ENCODE results near the gene TNS1. TPM values are rescaled to one million over a fixed set of nuclear protein-coding genes. Genes with fewer than 3 reads are reported as not detected.

The TNS1 gene
- total RNA-seq, 2 donors from 2014 or later = 0.65 to 0.93 TPM

DNA sequence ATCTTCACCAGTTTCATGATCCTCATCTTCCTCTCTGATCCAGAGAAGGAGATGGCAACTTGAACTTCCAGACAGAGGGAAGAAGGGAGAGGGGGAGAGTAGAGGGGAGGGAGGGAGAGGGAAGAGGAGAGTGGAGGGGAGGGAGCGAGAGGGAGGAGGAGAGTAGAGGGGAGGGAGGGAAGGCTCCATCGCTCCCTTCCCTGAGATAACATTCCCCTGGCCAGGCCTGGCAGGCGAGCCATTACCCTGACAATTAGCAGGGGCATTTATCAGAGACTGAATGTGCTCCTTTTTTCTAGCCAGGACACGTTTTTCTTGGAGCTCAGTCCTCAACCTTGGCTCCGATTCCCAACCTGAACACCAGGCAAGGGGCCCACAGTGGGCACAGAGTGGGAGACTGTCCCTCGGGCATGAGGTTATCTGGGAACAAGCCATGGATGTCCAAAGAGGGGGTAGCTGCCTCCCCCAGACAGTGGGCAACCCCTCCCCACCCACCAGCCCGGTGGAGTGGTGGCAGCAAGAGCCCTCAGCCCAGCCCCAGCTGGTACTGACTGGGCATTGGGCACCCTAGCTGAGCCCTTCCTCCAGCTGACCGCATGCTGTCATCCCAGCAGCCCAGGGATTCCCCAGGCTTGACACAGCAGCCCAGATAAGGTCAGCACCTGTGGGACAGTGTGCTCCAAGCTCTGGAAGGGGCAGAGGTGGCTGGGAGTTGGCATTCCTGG is 81.8 kb downstream of the TNS1 start:
- no peaks in the 10 kb centered on the region for H3K4me1 Mint-ChIP-seq (ENCODE audit: low read depth)
- no peak overlapping the region for H3K4me3 Mint-ChIP-seq
- ATAC-seq (replicated peaks in 1 of 2) (no peak), DNase-seq (no peak)
- no peaks in the 10 kb centered on the region for H3K9me3 Mint-ChIP-seq
- H3K27ac Mint-ChIP-seq = no peak overlapping the region
- no peaks in the 10 kb centered on the region for H3K36me3 Mint-ChIP-seq (ENCODE audit: insufficient read depth in 2 of 2)
- H3K27me3 Mint-ChIP-seq (ENCODE audit: low read depth) = no peaks in the 10 kb centered on the region

DNA sequence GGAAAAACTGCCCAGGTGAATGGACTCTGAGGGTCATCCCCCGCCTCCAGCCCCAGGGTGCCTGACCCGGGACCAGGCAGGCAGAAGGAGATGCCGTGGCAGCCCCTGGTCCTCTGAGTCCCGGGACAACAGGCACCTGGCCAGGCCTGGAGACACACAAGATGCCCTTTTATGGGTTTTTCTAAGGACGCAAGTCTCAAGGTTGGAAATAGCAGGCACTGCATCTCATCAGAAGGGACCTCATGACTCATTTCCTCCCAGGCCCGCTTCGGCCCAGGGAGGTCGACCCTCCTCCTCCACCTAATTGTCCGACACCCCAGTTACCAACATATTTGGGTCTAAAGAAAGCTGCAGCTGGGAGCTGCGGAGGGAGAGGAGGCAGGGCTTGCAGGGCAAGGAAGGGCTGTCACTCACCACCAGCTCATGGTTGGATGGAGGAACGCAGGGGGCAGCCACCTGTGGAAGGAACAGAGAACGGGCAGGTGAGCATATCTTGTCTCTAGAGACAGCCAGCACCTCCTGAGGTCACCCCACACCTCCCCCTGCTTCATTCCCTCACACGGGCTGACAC is 82.9 kb downstream of the TNS1 start:
- H3K9me3 Mint-ChIP-seq = no peaks in the 10 kb centered on the region
- no peak overlapping the region for H3K27ac Mint-ChIP-seq
- no peak overlapping the region for H3K4me3 Mint-ChIP-seq
- H3K4me1 Mint-ChIP-seq (ENCODE audit: low read depth) = no peaks in the 10 kb centered on the region
- ATAC-seq (replicated peaks in 1 of 2) (no peak), DNase-seq (no peak)
- H3K27me3 Mint-ChIP-seq (ENCODE audit: low read depth) = no peaks in the 10 kb centered on the region
- H3K36me3 Mint-ChIP-seq (ENCODE audit: insufficient read depth in 2 of 2) = no peaks in the 10 kb centered on the region

DNA sequence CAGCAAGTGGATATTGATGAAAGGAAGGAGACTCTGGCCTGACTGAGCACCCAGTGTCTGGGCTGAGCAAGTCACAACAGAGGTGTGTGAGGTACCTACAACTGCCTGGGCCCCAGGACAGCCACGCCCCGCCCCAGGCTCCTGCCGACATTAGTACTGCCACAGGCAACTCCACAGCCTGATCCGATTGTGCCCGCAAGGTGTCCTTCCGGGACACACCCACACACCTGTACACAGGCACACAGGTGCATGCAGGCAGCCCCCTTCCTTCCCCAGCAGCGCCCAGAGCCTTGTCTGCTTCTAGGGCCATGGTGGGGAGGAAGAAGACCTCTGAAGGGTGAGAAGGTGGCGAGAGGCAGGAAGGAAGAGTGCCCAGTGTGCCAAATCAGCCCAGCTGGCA is 83.6 kb downstream of the TNS1 start:
- Mint-ChIP-seq H3K4me1 (ENCODE audit: low read depth) (no peaks in the 10 kb centered on the region), H3K36me3 (ENCODE audit: insufficient read depth in 2 of 2) (no peaks in the 10 kb centered on the region), H3K9me3 (no peaks in the 10 kb centered on the region), H3K27me3 (ENCODE audit: low read depth) (no peaks in the 10 kb centered on the region), H3K4me3 (no peak overlapping the region), H3K27ac (no peak overlapping the region)
- ATAC-seq (replicated peaks in 1 of 2) = no peak
- no peak for DNase-seq

DNA sequence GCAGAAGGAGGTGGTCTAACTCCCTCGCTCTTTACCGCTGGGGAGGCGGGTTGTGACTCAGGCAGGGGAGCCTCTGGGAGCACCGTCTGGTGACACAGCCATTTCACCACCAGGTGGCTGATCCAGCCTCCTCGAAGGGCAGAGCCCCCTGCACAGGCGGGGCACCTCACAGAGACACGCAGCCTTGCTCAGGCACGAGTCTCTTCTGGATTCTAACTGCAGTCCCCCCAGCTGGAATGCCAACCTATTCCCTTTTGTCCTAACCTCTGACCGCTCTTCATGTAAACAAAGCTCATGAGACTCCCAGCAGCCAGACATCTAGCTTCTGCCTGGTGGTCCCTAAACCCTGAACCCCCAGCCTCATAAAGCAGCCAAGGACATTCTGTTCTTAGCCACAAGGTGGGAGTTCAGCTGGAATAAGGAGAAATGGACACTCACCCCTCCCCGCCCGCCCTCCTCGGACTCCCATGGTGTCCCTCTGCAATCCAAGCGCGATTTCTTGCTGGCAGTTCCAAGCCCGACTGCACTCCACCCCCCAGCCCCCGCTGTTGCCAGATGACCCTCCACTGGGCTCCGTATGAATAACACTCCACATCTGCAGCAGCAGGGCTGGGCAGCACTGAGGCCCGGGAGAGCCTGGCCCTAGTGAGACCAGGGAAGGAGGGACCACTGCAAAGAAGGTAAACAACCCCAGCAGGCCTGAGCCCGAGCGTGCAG is 84.3 kb downstream of the TNS1 start:
- DNase-seq = no peak
- Mint-ChIP-seq H3K27ac (no peak overlapping the region), H3K4me1 (ENCODE audit: low read depth) (no peaks in the 10 kb centered on the region), H3K36me3 (ENCODE audit: insufficient read depth in 2 of 2) (no peaks in the 10 kb centered on the region), H3K9me3 (no peaks in the 10 kb centered on the region), H3K27me3 (ENCODE audit: low read depth) (no peaks in the 10 kb centered on the region), H3K4me3 (no peak overlapping the region)
- ATAC-seq (replicated peaks in 1 of 2) = no peak

DNA sequence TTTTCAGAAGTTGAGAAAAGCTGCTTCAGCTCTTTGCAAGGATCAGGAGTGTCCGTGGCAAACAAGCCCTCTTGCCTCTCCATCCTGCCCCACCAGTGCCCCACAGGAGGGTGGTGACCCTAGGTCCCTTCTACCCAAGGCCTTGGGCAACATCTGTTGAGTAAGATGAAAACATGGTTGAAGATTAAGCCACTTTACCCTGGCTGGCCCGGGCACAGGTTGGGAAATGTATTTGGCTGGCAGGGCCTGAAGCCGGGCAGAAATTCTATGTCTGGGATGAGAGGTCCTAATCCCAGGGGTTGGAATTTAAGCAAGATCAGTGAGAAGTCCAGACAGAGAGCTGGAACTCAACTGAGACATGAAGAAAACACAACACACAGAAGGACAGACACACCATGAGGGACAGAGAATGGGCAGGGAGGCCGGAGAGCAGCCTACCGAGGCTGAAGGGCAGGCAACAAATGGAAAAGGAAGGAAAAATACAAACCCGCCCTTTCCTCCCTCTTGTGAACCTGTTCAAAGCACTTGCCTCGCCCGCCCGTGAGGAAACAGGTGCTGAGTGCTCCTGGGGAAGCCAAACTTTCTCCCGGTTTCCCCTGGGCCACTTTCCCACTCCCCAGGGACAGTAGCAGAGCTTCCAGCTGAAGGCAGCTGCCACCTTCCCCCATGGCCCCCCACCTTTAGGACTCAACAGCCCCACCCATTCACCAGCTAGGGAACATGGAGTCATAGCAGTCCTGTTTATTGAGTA is 86.1 kb downstream of the TNS1 start:
- DNase-seq = no peak
- no peak for ATAC-seq (replicated peaks in 1 of 2)
- Mint-ChIP-seq H3K27ac (no peak overlapping the region), H3K4me1 (ENCODE audit: low read depth) (no peaks in the 10 kb centered on the region), H3K36me3 (ENCODE audit: insufficient read depth in 2 of 2) (no peaks in the 10 kb centered on the region), H3K4me3 (no peak overlapping the region), H3K9me3 (no peaks in the 10 kb centered on the region), H3K27me3 (ENCODE audit: low read depth) (no peaks in the 10 kb centered on the region)

DNA sequence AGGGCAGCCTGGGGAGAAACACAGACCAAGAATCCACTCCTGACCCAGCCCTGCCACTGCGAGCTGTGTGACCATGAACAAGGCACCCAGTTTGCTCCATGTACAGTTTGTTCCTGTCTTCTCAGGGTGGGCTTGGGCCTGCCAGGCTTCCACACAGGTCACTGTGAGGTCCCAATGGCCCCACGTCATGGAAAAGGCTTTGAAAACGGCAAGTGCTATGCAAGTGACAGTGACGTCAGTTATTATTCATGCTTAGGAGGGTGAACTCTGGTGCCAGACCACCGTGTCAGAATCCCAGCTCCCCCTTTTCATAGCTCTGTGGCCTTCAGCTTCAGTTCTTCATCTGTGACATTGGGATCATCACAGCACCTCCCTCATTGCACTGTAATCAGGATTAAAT is 87.1 kb downstream of the TNS1 start:
- Mint-ChIP-seq H3K36me3 (ENCODE audit: insufficient read depth in 2 of 2) (no peaks in the 10 kb centered on the region), H3K4me3 (no peak overlapping the region), H3K9me3 (no peaks in the 10 kb centered on the region), H3K27me3 (ENCODE audit: low read depth) (no peaks in the 10 kb centered on the region), H3K4me1 (ENCODE audit: low read depth) (no peaks in the 10 kb centered on the region), H3K27ac (no peak overlapping the region)
- ATAC-seq (replicated peaks in 1 of 2) (no peak), DNase-seq (no peak)

DNA sequence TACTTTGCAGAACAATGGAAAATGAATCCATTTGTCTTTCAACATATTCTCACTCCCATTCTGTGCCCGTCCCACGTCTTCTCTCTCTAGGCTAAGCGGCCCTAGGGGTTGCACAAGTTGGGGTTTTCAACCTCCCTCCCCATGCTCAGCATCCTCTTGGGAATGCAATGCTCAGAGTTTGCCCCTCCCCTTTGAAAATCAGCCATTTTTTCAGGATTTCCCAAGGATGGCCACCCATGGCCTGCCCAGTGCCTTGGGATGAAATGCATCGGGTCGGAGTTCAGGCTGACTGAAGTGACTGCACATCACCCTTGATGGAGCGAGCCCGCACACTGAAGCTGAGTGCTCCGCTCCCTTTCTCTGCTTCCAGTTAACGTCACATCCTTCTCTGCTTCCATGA is 87.9 kb downstream of the TNS1 start:
- ATAC-seq (replicated peaks in 1 of 2) = no peak
- no peak for DNase-seq
- no peaks in the 10 kb centered on the region for H3K36me3 Mint-ChIP-seq (ENCODE audit: insufficient read depth in 2 of 2)

DNA sequence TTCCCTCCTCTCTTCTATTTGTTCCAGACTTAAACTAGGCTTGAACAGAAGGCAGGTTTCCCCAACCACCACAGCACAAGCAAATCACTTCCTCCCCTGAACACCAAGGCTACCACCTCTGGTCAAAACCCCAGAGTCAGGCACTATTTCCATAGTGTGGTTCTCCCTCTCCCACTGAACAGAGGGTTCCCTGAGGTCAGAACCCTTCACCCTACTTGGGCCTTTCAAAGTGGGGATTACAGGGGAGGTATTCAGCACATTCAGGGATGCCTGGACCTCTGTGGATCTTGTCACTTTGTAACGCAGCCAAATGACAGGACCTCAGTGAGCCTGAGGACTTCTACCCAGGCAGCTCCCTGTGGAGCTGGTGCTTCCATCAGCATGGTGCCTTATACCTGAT is 88.7 kb downstream of the TNS1 start:
- H3K27me3 Mint-ChIP-seq (ENCODE audit: low read depth) = no peaks in the 10 kb centered on the region
- no peaks in the 10 kb centered on the region for H3K36me3 Mint-ChIP-seq (ENCODE audit: insufficient read depth in 2 of 2)
- no peak for DNase-seq
- H3K27ac Mint-ChIP-seq = no peak overlapping the region
- H3K4me3 Mint-ChIP-seq = no peak overlapping the region
- H3K4me1 Mint-ChIP-seq (ENCODE audit: low read depth) = no peaks in the 10 kb centered on the region
- no peak for ATAC-seq (replicated peaks in 1 of 2)
- H3K9me3 Mint-ChIP-seq = no peaks in the 10 kb centered on the region

More for the DNA sequence above, 87.9 kb downstream of the TNS1 start:
- Mint-ChIP-seq H3K9me3 (no peaks in the 10 kb centered on the region), H3K4me3 (no peak overlapping the region), H3K4me1 (ENCODE audit: low read depth) (no peaks in the 10 kb centered on the region), H3K27ac (no peak overlapping the region), H3K27me3 (ENCODE audit: low read depth) (no peaks in the 10 kb centered on the region)

DNA sequence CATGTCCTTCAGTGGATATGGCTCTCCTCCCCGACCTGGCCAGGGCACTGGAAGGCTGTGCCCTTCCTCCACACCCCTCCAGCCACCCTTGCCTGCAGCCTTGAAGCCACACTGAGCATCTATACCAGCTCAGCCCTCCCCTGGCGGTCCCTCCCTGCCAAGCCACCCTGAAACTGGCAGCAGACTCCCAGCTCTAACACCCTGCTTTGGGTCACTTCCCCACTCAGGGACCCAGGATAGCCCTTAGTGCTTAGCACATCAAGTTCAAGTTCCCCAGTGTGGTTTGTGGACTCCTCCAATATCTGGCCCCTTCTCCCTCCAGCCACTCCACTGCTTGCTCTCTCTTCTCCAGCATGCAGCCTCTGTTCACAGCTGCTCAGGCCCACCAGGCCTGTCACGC is 89.4 kb downstream of the TNS1 start:
- H3K9me3 Mint-ChIP-seq = no peaks in the 10 kb centered on the region
- no peak overlapping the region for H3K4me3 Mint-ChIP-seq
- no peak overlapping the region for H3K27ac Mint-ChIP-seq
- ATAC-seq (replicated peaks in 1 of 2) (no peak), DNase-seq (no peak)
- H3K4me1 Mint-ChIP-seq (ENCODE audit: low read depth) = no peaks in the 10 kb centered on the region
- no peaks in the 10 kb centered on the region for H3K27me3 Mint-ChIP-seq (ENCODE audit: low read depth)
- H3K36me3 Mint-ChIP-seq (ENCODE audit: insufficient read depth in 2 of 2) = no peaks in the 10 kb centered on the region

DNA sequence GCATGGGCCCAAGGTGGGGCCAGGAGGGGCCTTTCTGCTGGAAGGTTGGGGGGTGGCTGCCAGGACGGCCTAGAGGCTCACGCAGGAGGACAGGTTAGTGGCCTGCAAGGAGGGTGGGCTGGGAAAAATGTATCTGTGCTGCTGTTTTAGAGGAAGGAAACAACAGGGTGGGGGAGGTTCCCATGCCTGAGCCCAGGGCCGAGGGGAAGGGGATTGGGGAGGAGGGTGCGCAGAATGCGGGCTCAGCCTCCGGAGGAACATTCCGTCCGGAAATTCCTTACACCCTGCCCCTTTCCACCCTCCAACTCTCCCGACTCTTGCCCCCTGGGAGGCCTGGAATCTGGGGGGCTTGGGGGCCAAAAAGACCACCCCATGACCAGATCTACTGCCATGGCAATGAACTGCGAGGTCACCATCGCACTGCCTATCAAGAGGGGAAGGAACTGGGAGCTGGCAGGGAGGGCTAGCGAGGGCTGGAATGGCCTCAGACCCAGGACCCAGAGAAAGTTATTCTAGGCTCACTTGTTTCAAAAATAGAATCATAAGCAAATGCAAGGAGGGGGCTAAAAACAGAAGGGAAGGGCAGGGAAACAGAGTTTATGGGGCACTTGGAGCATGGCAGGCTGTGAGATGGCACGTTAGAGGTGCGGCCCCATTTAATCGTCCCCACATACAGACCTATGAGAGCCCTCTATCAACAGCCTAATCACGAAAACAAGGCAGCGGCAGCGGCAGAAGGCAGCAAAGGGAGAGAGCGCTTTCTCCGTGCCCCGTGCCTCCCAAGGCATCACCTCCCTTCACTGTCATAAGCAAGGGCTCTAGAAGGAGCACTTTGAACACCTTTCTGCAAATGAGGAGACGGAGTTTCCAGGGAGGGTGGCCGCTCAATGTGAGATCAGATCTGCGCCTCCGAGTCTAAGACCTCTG is 90.4 kb downstream of the TNS1 start:
- DNase-seq = no peak
- no peaks in the 10 kb centered on the region for H3K4me1 Mint-ChIP-seq (ENCODE audit: low read depth)
- no peak overlapping the region for H3K27ac Mint-ChIP-seq
- H3K36me3 Mint-ChIP-seq (ENCODE audit: insufficient read depth in 2 of 2) = no peaks in the 10 kb centered on the region
- no peak overlapping the region for H3K4me3 Mint-ChIP-seq
- no peaks in the 10 kb centered on the region for H3K27me3 Mint-ChIP-seq (ENCODE audit: low read depth)
- H3K9me3 Mint-ChIP-seq = no peaks in the 10 kb centered on the region
- ATAC-seq (replicated peaks in 1 of 2) = no peak

DNA sequence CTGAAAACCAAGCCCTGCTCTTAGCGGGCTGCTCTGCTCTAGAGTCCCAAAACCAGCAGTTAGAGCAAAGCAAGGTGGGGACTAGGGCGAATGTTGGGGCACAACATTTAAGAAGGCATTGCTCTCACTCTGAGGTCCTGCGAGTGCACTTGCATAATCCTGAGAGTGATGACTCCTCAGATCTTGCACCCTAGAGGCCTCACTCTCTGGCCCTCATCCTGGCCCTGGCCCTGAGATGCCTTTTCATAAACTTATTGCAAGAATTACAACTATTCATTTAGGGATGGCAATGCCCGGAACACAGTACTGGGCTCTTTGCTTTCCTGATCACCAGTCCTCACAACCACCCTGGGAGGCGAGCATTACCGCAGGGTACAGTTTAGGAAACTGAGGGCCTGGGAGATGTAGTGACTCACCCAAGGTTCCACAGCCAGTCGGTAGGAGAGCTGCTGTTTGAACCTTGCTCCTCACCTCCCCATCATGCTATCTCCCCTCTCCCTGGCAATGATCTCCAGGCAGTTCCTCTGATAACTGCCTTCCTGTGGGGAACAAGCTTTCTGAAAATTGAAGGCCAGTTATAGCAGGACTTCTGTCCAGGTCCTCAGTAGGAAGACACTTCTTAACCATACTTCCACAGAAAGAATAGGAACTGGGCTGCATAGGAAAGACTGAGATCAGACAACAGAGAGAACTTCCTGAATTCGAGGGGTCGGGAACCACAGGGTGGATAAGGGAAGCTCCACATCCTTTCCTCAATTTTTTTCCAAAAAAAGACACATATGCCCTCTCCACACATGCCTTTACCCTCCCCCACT is 91.3 kb downstream of the TNS1 start:
- no peak for DNase-seq
- no peaks in the 10 kb centered on the region for H3K36me3 Mint-ChIP-seq (ENCODE audit: insufficient read depth in 2 of 2)
- peaks cover 8% of the 10 kb centered on the region for H3K27me3 Mint-ChIP-seq (ENCODE audit: low read depth)
- no peak overlapping the region for H3K4me3 Mint-ChIP-seq
- H3K4me1 Mint-ChIP-seq (ENCODE audit: low read depth) = no peaks in the 10 kb centered on the region
- no peak for ATAC-seq (replicated peaks in 1 of 2)
- no peak overlapping the region for H3K27ac Mint-ChIP-seq
- H3K9me3 Mint-ChIP-seq = no peaks in the 10 kb centered on the region

DNA sequence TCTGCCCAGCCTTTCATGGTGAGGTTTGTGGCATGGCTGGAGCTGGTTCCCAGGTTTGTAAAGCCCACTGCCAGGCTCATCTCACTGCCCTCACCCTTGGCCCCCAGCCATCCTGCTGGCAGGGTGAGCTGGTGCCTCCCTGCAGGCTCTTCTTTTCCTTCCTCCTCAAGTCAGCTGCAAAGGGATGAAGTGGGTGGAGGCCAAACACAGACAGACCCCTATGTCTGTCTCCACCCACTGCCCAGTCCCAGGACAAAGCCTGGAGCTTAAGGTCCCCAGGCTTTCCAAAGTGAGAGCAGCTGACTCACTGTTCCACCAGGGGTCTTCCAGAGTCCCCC is 92.0 kb downstream of the TNS1 start:
- H3K4me1 Mint-ChIP-seq (ENCODE audit: low read depth) = no peaks in the 10 kb centered on the region
- no peaks in the 10 kb centered on the region for H3K9me3 Mint-ChIP-seq
- H3K27ac Mint-ChIP-seq = no peak overlapping the region
- H3K27me3 Mint-ChIP-seq (ENCODE audit: low read depth) = peaks cover 14% of the 10 kb centered on the region
- ATAC-seq (replicated peaks in 1 of 2) (no peak), DNase-seq (no peak)
- no peaks in the 10 kb centered on the region for H3K36me3 Mint-ChIP-seq (ENCODE audit: insufficient read depth in 2 of 2)
- H3K4me3 Mint-ChIP-seq = no peak overlapping the region
